CD14-positive monocyte (primary cell): ENCODE results near the gene PRR27. TPM values are rescaled to one million over a fixed set of nuclear protein-coding genes. Genes with fewer than 3 reads are reported as not detected.

Source experiments
- DNase-seq, 3 donors: peaks; one replicate each; pipeline ENCODE4 v3.0.0-alpha.2; 2011 to 2022
- H2AFZ ChIP-seq: 2 replicates; pipeline ENCODE4 v1.6.0; 2012; ENCODE audit warnings: mild to moderate bottlenecking, low read depth, low read length, inconsistent platforms; ENCODE audit not compliant: insufficient read depth, poor library complexity, severe bottlenecking
- H3K27ac ChIP-seq, 2 donors: 1 replicate in 1 of 2; 2 replicates in 1 of 2; pipeline ENCODE4 v1.5.1; 2012 to 2013; ENCODE audit warnings: low read length in 2 of 2, control low read depth in 1 of 2, inconsistent platforms in 1 of 2, low read depth in 1 of 2, mild to moderate bottlenecking in 1 of 2
- H3K27me3 ChIP-seq, 2 donors: one replicate each; pipeline versions ENCODE4 v1.6.0 to v1.6.1; 2011 to 2013; ENCODE audit warnings: low read length in 2 of 2; ENCODE audit not compliant: control insufficient read depth in 2 of 2, insufficient read depth in 2 of 2
- H3K36me3 ChIP-seq, 2 donors: replicated peaks in 1 of 2; 1 replicate in 1 of 2; 2 replicates in 1 of 2; pipeline versions ENCODE4 v1.5.1 to v1.6.1; 2012 to 2013; ENCODE audit warnings: low read length in 2 of 2, control low read depth in 1 of 2, inconsistent platforms in 1 of 2, mild to moderate bottlenecking in 1 of 2; ENCODE audit not compliant: insufficient read depth in 2 of 2, control insufficient read depth in 1 of 2
- H3K4me1 ChIP-seq, 2 donors: 1 replicate in 1 of 2; 2 replicates in 1 of 2; pipeline versions ENCODE4 v1.5.1 to v1.6.1; 2012 to 2013; ENCODE audit warnings: low read length in 2 of 2, control low read depth in 1 of 2, inconsistent platforms in 1 of 2, mild to moderate bottlenecking in 1 of 2, moderate library complexity in 1 of 2; ENCODE audit not compliant: insufficient read depth in 2 of 2, control insufficient read depth in 1 of 2
- H3K4me2 ChIP-seq: replicated peaks from 2 replicates; pipeline ENCODE3; 2012; ENCODE audit warnings: low read length, moderate library complexity, mild to moderate bottlenecking; ENCODE audit not compliant: poor library complexity, severe bottlenecking; ENCODE audit errors: extremely low read depth
- H3K4me3 ChIP-seq, 3 experiments: fragments of 200-600 bp in 1 of 3; sonication (generic) in 1 of 3; replicated peaks in 1 of 3; 1 replicate in 2 of 3; 2 replicates in 1 of 3; pipeline ENCODE4 v1.5.1; 2011 to 2013; ENCODE audit warnings: low read length in 3 of 3, mild to moderate bottlenecking in 3 of 3, control low read depth in 2 of 3, low read depth in 2 of 3, inconsistent platforms in 1 of 3, moderate library complexity in 1 of 3
- H3K79me2 ChIP-seq: 2 replicates; pipeline ENCODE4 v1.6.0; 2012; ENCODE audit warnings: mild to moderate bottlenecking, control low read depth, inconsistent platforms, low read length, moderate library complexity; ENCODE audit not compliant: insufficient read depth
- H3K9ac ChIP-seq: 2 replicates; pipeline ENCODE4 v1.6.0; 2017; ENCODE audit warnings: low read length, mild to moderate bottlenecking; ENCODE audit not compliant: insufficient read depth, poor library complexity, severe bottlenecking
- H3K9me3 ChIP-seq, 2 donors: replicated peaks in 1 of 2; 1 replicate in 1 of 2; 2 replicates in 1 of 2; pipeline versions ENCODE4 v1.5.1 to v1.6.1; 2012 to 2013; ENCODE audit warnings: low read length in 2 of 2, control low read depth in 1 of 2; ENCODE audit not compliant: control insufficient read depth in 1 of 2, insufficient read depth in 1 of 2
- H4K20me1 ChIP-seq: 2 replicates; pipeline ENCODE4 v1.6.0; 2012; ENCODE audit warnings: mild to moderate bottlenecking, low read length, control low read depth, moderate library complexity; ENCODE audit not compliant: insufficient read depth
- H3K27ac Mint-ChIP-seq, 7 donors: one replicate each; pipeline ENCODE4 v1.8.0; 2020; ENCODE audit warnings: mild to moderate bottlenecking in 7 of 7, mixed read lengths in 7 of 7, moderate library complexity in 6 of 7, inconsistent platforms in 2 of 7
- H3K27me3 Mint-ChIP-seq, 3 donors: one replicate each; pipeline ENCODE4 v1.8.0; 2021 to 2022; ENCODE audit warnings: low read depth in 3 of 3, mild to moderate bottlenecking in 3 of 3, mixed read lengths in 3 of 3, moderate library complexity in 3 of 3, inconsistent platforms in 1 of 3
- H3K36me3 Mint-ChIP-seq, 2 donors: one replicate each; pipeline ENCODE4 v1.8.0; 2020; ENCODE audit warnings: mixed read lengths in 2 of 2, inconsistent platforms in 1 of 2, mild to moderate bottlenecking in 1 of 2
- H3K4me1 Mint-ChIP-seq: one replicate; pipeline ENCODE4 v1.8.0; 2020; ENCODE audit warnings: mild to moderate bottlenecking, mixed read lengths
- H3K4me3 Mint-ChIP-seq, 2 donors: one replicate each; pipeline ENCODE4 v1.8.0; 2020; ENCODE audit warnings: mild to moderate bottlenecking in 2 of 2, mixed read lengths in 2 of 2, moderate library complexity in 1 of 2
- H3K9me3 Mint-ChIP-seq, 7 donors: one replicate each; pipeline ENCODE4 v1.8.0; 2020 to 2022; ENCODE audit warnings: mixed read lengths in 7 of 7, mild to moderate bottlenecking in 6 of 7, moderate library complexity in 6 of 7, inconsistent platforms in 2 of 7
- WGBS: methylation state at CpG from one replicate; pipeline ENCODE4 v1.1.5; 2013; ENCODE audit warnings: missing lambda C conversion rate; ENCODE audit not compliant: insufficient coverage; 5-methylcytosine and 5-hydroxymethylcytosine counted together
- intact Hi-C, 2 donors: fragments of 100-400 bp; cut with micrococcal nuclease; formaldehyde crosslinking; loops; one replicate each; pipeline versions ENCODE4 v1.15.0 to v1.15.1; 2023
- polyA plus RNA-seq, 3 donors: library from polyadenylated mRNA; depleted of rRNA in 1 of 3; unstranded in 2 of 3; stranded (reverse) in 1 of 3; fragments of 300-500 nt in 2 of 3; fragments of >200 nt in 1 of 3; fragmentation: Illumina TruSeq in 2 of 3; gene quantifications; 1 replicate in 2 of 3; 2 replicates in 1 of 3; pipeline ENCODE4 v1.2.3, GENCODE V29; 2012 to 2021
- TF ChIP-seq, protein P1 (sequence below): fragments of 200-600 bp; IDR thresholded peaks from one replicate; pipeline ENCODE4 v1.8.0; 2022; ENCODE audit warnings: antibody characterized with exemption, mild to moderate bottlenecking

Gene PRR27
- polyA plus RNA-seq, 3 donors: not detected

DNA sequence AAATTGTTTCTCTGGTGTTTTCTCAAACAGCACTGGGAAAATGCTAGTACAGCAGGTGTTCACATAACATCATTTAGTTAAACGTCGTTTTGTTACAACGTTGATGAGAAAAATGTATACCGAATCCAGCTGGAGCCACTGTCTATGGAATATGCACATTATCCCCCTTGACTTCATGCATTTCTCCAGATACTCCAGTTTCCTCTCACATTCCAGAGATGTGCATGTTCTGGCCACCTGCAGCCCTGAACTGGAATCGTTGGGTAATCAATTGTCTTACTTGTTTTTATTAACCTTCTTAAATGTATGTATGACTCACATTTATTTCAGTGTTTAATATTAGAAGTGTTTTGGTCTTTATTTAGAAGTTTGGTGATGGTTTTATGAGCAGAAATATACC is 23.1 kb downstream of the PRR27 start:
- no peak for DNase-seq

DNA sequence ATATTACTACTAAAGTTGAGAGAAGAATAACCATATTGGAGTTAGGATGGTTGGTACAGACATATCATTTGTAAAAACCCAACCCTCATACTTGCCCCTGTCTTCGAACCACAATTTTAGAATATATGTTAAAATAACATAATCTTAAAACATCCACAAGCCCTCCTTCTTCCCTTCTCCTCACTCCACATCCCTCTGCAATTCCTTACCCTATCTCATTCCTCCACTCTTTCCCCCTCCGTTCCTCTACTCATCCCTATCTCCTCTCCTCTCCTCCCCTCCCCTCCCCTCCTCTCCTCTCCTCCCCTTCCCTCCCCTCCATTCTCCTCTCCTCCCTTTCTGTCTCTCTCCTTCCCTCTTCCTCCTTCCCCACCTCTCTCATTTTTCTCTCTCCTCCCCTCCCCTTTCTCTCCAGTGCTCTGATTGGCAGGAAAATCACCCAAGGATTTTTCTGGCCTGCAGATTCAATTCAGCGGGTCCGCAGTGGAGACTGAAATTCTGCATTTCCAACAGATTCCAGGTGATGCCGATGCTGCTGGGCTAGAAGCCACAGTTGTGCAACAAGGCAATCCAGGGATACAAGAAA is 24.1 kb downstream of the PRR27 start:
- H3K4me3 ChIP-seq: no peak overlapping the region
- no peak overlapping the region for H3K9ac ChIP-seq
- intact Hi-C loops: no loop called here
- DNase-seq: no peak
- H3K27me3 ChIP-seq: no peaks in the 10 kb centered on the region
- Mint-ChIP-seq H3K27ac (no peak overlapping the region), H3K4me3 (no peak overlapping the region), H3K27me3 (peaks cover 1 to 2% (median 1%) of the 10 kb centered on the region in 3 donors), H3K4me1 (no peaks in the 10 kb centered on the region), H3K36me3 (no peaks in the 10 kb centered on the region), H3K9me3 (no peaks in the 10 kb centered on the region)
- no peaks in the 10 kb centered on the region for H4K20me1 ChIP-seq
- no peaks in the 10 kb centered on the region for H3K4me1 ChIP-seq
- WGBS: 50% methylated on average over 2 of the region's 5 CpGs
- H3K79me2 ChIP-seq: no peaks in the 10 kb centered on the region
- H3K27ac ChIP-seq: no peak overlapping the region
- H2AFZ ChIP-seq: no peak overlapping the region
- TF ChIP-seq, protein P1, sequence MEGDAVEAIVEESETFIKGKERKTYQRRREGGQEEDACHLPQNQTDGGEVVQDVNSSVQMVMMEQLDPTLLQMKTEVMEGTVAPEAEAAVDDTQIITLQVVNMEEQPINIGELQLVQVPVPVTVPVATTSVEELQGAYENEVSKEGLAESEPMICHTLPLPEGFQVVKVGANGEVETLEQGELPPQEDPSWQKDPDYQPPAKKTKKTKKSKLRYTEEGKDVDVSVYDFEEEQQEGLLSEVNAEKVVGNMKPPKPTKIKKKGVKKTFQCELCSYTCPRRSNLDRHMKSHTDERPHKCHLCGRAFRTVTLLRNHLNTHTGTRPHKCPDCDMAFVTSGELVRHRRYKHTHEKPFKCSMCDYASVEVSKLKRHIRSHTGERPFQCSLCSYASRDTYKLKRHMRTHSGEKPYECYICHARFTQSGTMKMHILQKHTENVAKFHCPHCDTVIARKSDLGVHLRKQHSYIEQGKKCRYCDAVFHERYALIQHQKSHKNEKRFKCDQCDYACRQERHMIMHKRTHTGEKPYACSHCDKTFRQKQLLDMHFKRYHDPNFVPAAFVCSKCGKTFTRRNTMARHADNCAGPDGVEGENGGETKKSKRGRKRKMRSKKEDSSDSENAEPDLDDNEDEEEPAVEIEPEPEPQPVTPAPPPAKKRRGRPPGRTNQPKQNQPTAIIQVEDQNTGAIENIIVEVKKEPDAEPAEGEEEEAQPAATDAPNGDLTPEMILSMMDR: no peak
- H3K9me3 ChIP-seq: no peaks in the 10 kb centered on the region
- no peaks in the 10 kb centered on the region for H3K36me3 ChIP-seq
- no peak overlapping the region for H3K4me2 ChIP-seq

More for the DNA sequence above, 23.1 kb downstream of the PRR27 start:
- no peak overlapping the region for H3K9ac ChIP-seq
- Mint-ChIP-seq H3K9me3 (no peaks in the 10 kb centered on the region), H3K27ac (no peak overlapping the region), H3K4me3 (no peak overlapping the region), H3K36me3 (no peaks in the 10 kb centered on the region), H3K27me3 (peaks cover 1 to 2% (median 1%) of the 10 kb centered on the region in 3 donors), H3K4me1 (no peaks in the 10 kb centered on the region)
- H3K9me3 ChIP-seq: no peaks in the 10 kb centered on the region
- no peak overlapping the region for H2AFZ ChIP-seq
- TF ChIP-seq, protein P1: no peak
- H3K79me2 ChIP-seq: no peaks in the 10 kb centered on the region
- no peak overlapping the region for H3K27ac ChIP-seq
- H3K4me3 ChIP-seq: no peak overlapping the region
- H3K36me3 ChIP-seq: no peaks in the 10 kb centered on the region
- H3K4me2 ChIP-seq: no peak overlapping the region
- no peaks in the 10 kb centered on the region for H3K4me1 ChIP-seq
- 80% methylated on average over 4 of the region's 5 CpGs for whole genome bisulfite sequencing
- intact Hi-C loops: no loop called here
- no peaks in the 10 kb centered on the region for H3K27me3 ChIP-seq
- no peaks in the 10 kb centered on the region for H4K20me1 ChIP-seq
